ENCODE data around the gene ULK4. TPM values are rescaled to one million over a fixed set of nuclear protein-coding genes. Genes with fewer than 3 reads are reported as not detected.

ULK4 gene
- total and polyA plus RNA-seq, 2 of the 8 experiments (the other 6 are each of a cell fraction or from before 2014, with no cell fraction given): 3.0 to 10.8 TPM

GRCh38 chr3:41346698-41347270, 615.1 kb downstream of the ULK4 start:
- no peak for DNase-seq (ENCODE audit: low read depth in 1 of 2, low spot score in 2 of 2)

More at GRCh38 chr3:41346698-41347270, 615.1 kb downstream of the ULK4 start:
- Histone ChIP-seq H3K23ac (ENCODE audit: insufficient read length) (no peak overlapping the region), H2AK5ac (ENCODE audit: low read depth, low read length) (no peak overlapping the region), H3K79me1 (ENCODE audit: low read depth, low read length) (no peaks in the 10 kb centered on the region), H2BK15ac (ENCODE audit: low read length) (no peak overlapping the region), H2BK5ac (ENCODE audit: low read depth, low read length) (no peak overlapping the region), H3K27me3 (replicated peaks in 1 of 4; ENCODE audit: control insufficient read depth in 3 of 4, extremely low read depth in 1 of 4, insufficient read depth in 3 of 4, low read length in 3 of 4) (no peaks in the 10 kb centered on the region), H3K27ac (ENCODE audit: low read depth, low read length) (no peak overlapping the region), H2AFZ (ENCODE audit: low read length) (no peak overlapping the region), H4K8ac (ENCODE audit: extremely low read depth, insufficient read depth, low read length) (no peak overlapping the region), H2BK120ac (replicated peaks; ENCODE audit: low read depth, low read length) (no peak overlapping the region), H3K36me3 (ENCODE audit: control insufficient read depth in 2 of 4, insufficient read depth in 4 of 4, low read length in 3 of 4) (no peaks in the 10 kb centered on the region), H3K9ac (replicated peaks in 1 of 4; ENCODE audit: extremely low read depth in 1 of 4, low read depth in 3 of 4, low read length in 3 of 4) (no peak overlapping the region), H3K56ac (replicated peaks; ENCODE audit: insufficient read length, low read depth, low read length) (no peak overlapping the region), H3K4me2 (ENCODE audit: insufficient read depth in 1 of 2, low read depth in 2 of 2, low read length in 2 of 2) (no peak overlapping the region), H2BK20ac (ENCODE audit: low read length) (no peak overlapping the region), H3K9me3 (ENCODE audit: insufficient read depth in 2 of 2, low read depth in 1 of 2, low read length in 1 of 2) (no peaks in the 10 kb centered on the region), H4K5ac (ENCODE audit: insufficient read length, low read depth, low read length) (no peak overlapping the region), H3K4me1 (replicated peaks in 1 of 4; ENCODE audit: control insufficient read depth in 3 of 4, insufficient read depth in 4 of 4, low read length in 3 of 4) (no peaks in the 10 kb centered on the region), H3K4ac (replicated peaks; ENCODE audit: insufficient read length, low read depth, low read length) (no peak overlapping the region), H4K20me1 (replicated peaks in 1 of 2; ENCODE audit: control insufficient read depth in 1 of 2, insufficient read depth in 2 of 2, low read length in 2 of 2) (no peaks in the 10 kb centered on the region), H3K18ac (ENCODE audit: extremely low read depth, low read length) (no peak overlapping the region), H3K79me2 (ENCODE audit: control insufficient read depth in 1 of 2, insufficient read depth in 2 of 2, low read length in 2 of 2) (no peaks in the 10 kb centered on the region), H2BK12ac (ENCODE audit: low read depth, low read length) (no peak overlapping the region), H3K14ac (ENCODE audit: insufficient read length) (no peak overlapping the region), H3K4me3 (ENCODE audit: extremely low read depth in 1 of 4, insufficient read depth in 2 of 4, low read depth in 3 of 4, low read length in 4 of 4) (no peak overlapping the region), H4K91ac (replicated peaks; ENCODE audit: insufficient read length, low read length) (no peak overlapping the region), H3K23me2 (ENCODE audit: low read depth, low read length) (no peaks in the 10 kb centered on the region)
- POLR2A ChIA-PET (ENCODE audit: partially characterized antibody): no interaction called here
- CTCF ChIA-PET (ENCODE audit: partially characterized antibody): interaction anchor here (0.6 to 1.0 kb wide), 2 partner anchors 24 to 248 kb away, joined by 3 read pairs; no protein-coding TSS in a partner anchor
- TF ChIP-seq RXRA (IDR thresholded peaks at IDR 0.05; ENCODE audit: insufficient read depth, low read depth, low read length) (no peak), CHD2 (IDR thresholded peaks at IDR 0.05; ENCODE audit: low read length) (no peak), SIX5 (IDR thresholded peaks at IDR 0.05; ENCODE audit: low read depth, low read length) (no peak), ATF3 (IDR thresholded peaks at IDR 0.05; ENCODE audit: insufficient read depth, low read depth, low read length) (no peak), MAX (IDR thresholded peaks at IDR 0.05) (no peak), GTF2F1 (IDR thresholded peaks at IDR 0.05; ENCODE audit: borderline replicate concordance, low read depth, low read length) (no peak), SUZ12 (IDR thresholded peaks at IDR 0.05; ENCODE audit: low read length) (no peak), SP4 (IDR thresholded peaks at IDR 0.05; ENCODE audit: low read length) (no peak), EGR1 (IDR thresholded peaks at IDR 0.05; ENCODE audit: borderline replicate concordance, low read depth, low read length) (no peak), BACH1 (IDR thresholded peaks at IDR 0.05; ENCODE audit: low read length) (no peak), SP1 (IDR thresholded peaks at IDR 0.05; ENCODE audit: low read depth, low read length) (no peak), TBP (IDR thresholded peaks at IDR 0.05; ENCODE audit: low read depth, low read length) (no peak), KDM5A (IDR thresholded peaks at IDR 0.05; ENCODE audit: low read length) (no peak), PHF8 (conservative IDR thresholded peaks at IDR 0.05; ENCODE audit: low read depth, low read length) (no peak), SIRT6 (IDR thresholded peaks at IDR 0.05; ENCODE audit: low read length) (no peak)
- WGBS, 2 experiments (ENCODE audit: extremely low coverage in 1 of 2, insufficient coverage in 1 of 2, insufficient read length in 1 of 2, insufficient replicate concordance in 2 of 2, low coverage in 1 of 2, low lambda C conversion rate in 2 of 2, missing lambda C conversion rate in 1 of 2): 93% methylated on average over 4 of the region's 4 CpGs; no CpG with 5 or more reads in 1 of the 2 experiments
- FAIRE-seq: no peak

Data from H1 (cell line).